ENCODE data around the gene MLC1.

GRCh38 chr22:50048836-50049235 lies 36.4 kb downstream of the MLC1 start:
- no peak for TF ChIP-seq CTCF (IDR thresholded peaks at IDR 0.05; ENCODE audit: insufficient read depth, low read depth, low read length)
- TF ChIP-seq EZH2 (IDR thresholded peaks at IDR 0.05; ENCODE audit: insufficient read depth, low read length): no peak
